ENCODE data around the gene DPCD.

The DPCD gene

GRCh38 chr10:101639141-101639900, 51.2 kb downstream of the DPCD start:
- no peak overlapping the region for H3K4me3 ChIP-seq (ENCODE audit: low read depth, low read length)
- no peak for TF ChIP-seq CTCF (IDR thresholded peaks at IDR 0.05; ENCODE audit: insufficient read depth, low read depth, low read length, missing control alignments)
- no peak for DNase-seq (ENCODE audit: low read depth)

GRCh38 chr10:101643546-101643945, 55.4 kb downstream of the DPCD start:
- no peak for DNase-seq (ENCODE audit: low read depth)
- H3K4me3 ChIP-seq (ENCODE audit: low read depth, low read length) = no peak overlapping the region
- TF ChIP-seq CTCF (IDR thresholded peaks at IDR 0.05; ENCODE audit: insufficient read depth, low read depth, low read length, missing control alignments) = no peak

- no peak for DNase-seq (ENCODE audit: low read depth)
- TF ChIP-seq CTCF (IDR thresholded peaks at IDR 0.05; ENCODE audit: insufficient read depth, low read depth, low read length, missing control alignments) = no peak
- H3K4me3 ChIP-seq (ENCODE audit: low read depth, low read length) = no peak overlapping the region
Measured at GRCh38 chr10:101644002-101644401, 55.9 kb downstream of the DPCD start.

GRCh38 chr10:101645659-101646058, 57.5 kb downstream of the DPCD start:
- DNase-seq (ENCODE audit: low read depth) = no peak
- TF ChIP-seq CTCF (IDR thresholded peaks at IDR 0.05; ENCODE audit: insufficient read depth, low read depth, low read length, missing control alignments) = no peak
- no peak overlapping the region for H3K4me3 ChIP-seq (ENCODE audit: low read depth, low read length)

- H3K4me3 ChIP-seq (ENCODE audit: low read depth, low read length) = no peak overlapping the region
- TF ChIP-seq CTCF (IDR thresholded peaks at IDR 0.05; ENCODE audit: insufficient read depth, low read depth, low read length, missing control alignments) = no peak
- no peak for DNase-seq (ENCODE audit: low read depth)
Measured at GRCh38 chr10:101646364-101646763, 58.2 kb downstream of the DPCD start.

- TF ChIP-seq CTCF (IDR thresholded peaks at IDR 0.05; ENCODE audit: insufficient read depth, low read depth, low read length, missing control alignments) = no peak
- H3K4me3 ChIP-seq (ENCODE audit: low read depth, low read length) = no peak overlapping the region
- no peak for DNase-seq (ENCODE audit: low read depth)
Measured at GRCh38 chr10:101647255-101647654, 59.1 kb downstream of the DPCD start.
